CD14-positive monocyte (primary cell): ENCODE measurements around the gene LRRN3. TPM values are rescaled to one million over a fixed set of nuclear protein-coding genes. Genes with fewer than 3 reads are reported as not detected.
A peak's percentile ranks its signal among the peaks of the same experiment; 100 is the strongest.

ENCODE experiments used
- DNase-seq, 3 donors: peaks; one replicate each; pipeline ENCODE4 v3.0.0-alpha.2; 2011 to 2022
- H2AFZ ChIP-seq: 2 replicates; pipeline ENCODE4 v1.6.0; 2012; ENCODE audit warnings: mild to moderate bottlenecking, low read depth, low read length, inconsistent platforms; ENCODE audit not compliant: insufficient read depth, poor library complexity, severe bottlenecking
- H3K27ac ChIP-seq, 2 donors: 1 replicate in 1 of 2; 2 replicates in 1 of 2; pipeline ENCODE4 v1.5.1; 2012 to 2013; ENCODE audit warnings: low read length in 2 of 2, control low read depth in 1 of 2, inconsistent platforms in 1 of 2, low read depth in 1 of 2, mild to moderate bottlenecking in 1 of 2
- H3K27me3 ChIP-seq, 2 donors: one replicate each; pipeline versions ENCODE4 v1.6.0 to v1.6.1; 2011 to 2013; ENCODE audit warnings: low read length in 2 of 2; ENCODE audit not compliant: control insufficient read depth in 2 of 2, insufficient read depth in 2 of 2
- H3K36me3 ChIP-seq, 2 donors: replicated peaks in 1 of 2; 1 replicate in 1 of 2; 2 replicates in 1 of 2; pipeline versions ENCODE4 v1.5.1 to v1.6.1; 2012 to 2013; ENCODE audit warnings: low read length in 2 of 2, control low read depth in 1 of 2, inconsistent platforms in 1 of 2, mild to moderate bottlenecking in 1 of 2; ENCODE audit not compliant: insufficient read depth in 2 of 2, control insufficient read depth in 1 of 2
- H3K4me1 ChIP-seq, 2 donors: 1 replicate in 1 of 2; 2 replicates in 1 of 2; pipeline versions ENCODE4 v1.5.1 to v1.6.1; 2012 to 2013; ENCODE audit warnings: low read length in 2 of 2, control low read depth in 1 of 2, inconsistent platforms in 1 of 2, mild to moderate bottlenecking in 1 of 2, moderate library complexity in 1 of 2; ENCODE audit not compliant: insufficient read depth in 2 of 2, control insufficient read depth in 1 of 2
- H3K4me2 ChIP-seq: replicated peaks from 2 replicates; pipeline ENCODE3; 2012; ENCODE audit warnings: low read length, moderate library complexity, mild to moderate bottlenecking; ENCODE audit not compliant: poor library complexity, severe bottlenecking; ENCODE audit errors: extremely low read depth
- H3K4me3 ChIP-seq, 3 experiments: fragments of 200-600 bp in 1 of 3; sonication (generic) in 1 of 3; replicated peaks in 1 of 3; 1 replicate in 2 of 3; 2 replicates in 1 of 3; pipeline ENCODE4 v1.5.1; 2011 to 2013; ENCODE audit warnings: low read length in 3 of 3, mild to moderate bottlenecking in 3 of 3, control low read depth in 2 of 3, low read depth in 2 of 3, inconsistent platforms in 1 of 3, moderate library complexity in 1 of 3
- H3K79me2 ChIP-seq: 2 replicates; pipeline ENCODE4 v1.6.0; 2012; ENCODE audit warnings: mild to moderate bottlenecking, control low read depth, inconsistent platforms, low read length, moderate library complexity; ENCODE audit not compliant: insufficient read depth
- H3K9ac ChIP-seq: 2 replicates; pipeline ENCODE4 v1.6.0; 2017; ENCODE audit warnings: low read length, mild to moderate bottlenecking; ENCODE audit not compliant: insufficient read depth, poor library complexity, severe bottlenecking
- H3K9me3 ChIP-seq, 2 donors: replicated peaks in 1 of 2; 1 replicate in 1 of 2; 2 replicates in 1 of 2; pipeline versions ENCODE4 v1.5.1 to v1.6.1; 2012 to 2013; ENCODE audit warnings: low read length in 2 of 2, control low read depth in 1 of 2; ENCODE audit not compliant: control insufficient read depth in 1 of 2, insufficient read depth in 1 of 2
- H4K20me1 ChIP-seq: 2 replicates; pipeline ENCODE4 v1.6.0; 2012; ENCODE audit warnings: mild to moderate bottlenecking, low read length, control low read depth, moderate library complexity; ENCODE audit not compliant: insufficient read depth
- H3K27ac Mint-ChIP-seq, 7 donors: one replicate each; pipeline ENCODE4 v1.8.0; 2020; ENCODE audit warnings: mild to moderate bottlenecking in 7 of 7, mixed read lengths in 7 of 7, moderate library complexity in 6 of 7, inconsistent platforms in 2 of 7
- H3K27me3 Mint-ChIP-seq, 3 donors: one replicate each; pipeline ENCODE4 v1.8.0; 2021 to 2022; ENCODE audit warnings: low read depth in 3 of 3, mild to moderate bottlenecking in 3 of 3, mixed read lengths in 3 of 3, moderate library complexity in 3 of 3, inconsistent platforms in 1 of 3
- H3K36me3 Mint-ChIP-seq, 2 donors: one replicate each; pipeline ENCODE4 v1.8.0; 2020; ENCODE audit warnings: mixed read lengths in 2 of 2, inconsistent platforms in 1 of 2, mild to moderate bottlenecking in 1 of 2
- H3K4me1 Mint-ChIP-seq: one replicate; pipeline ENCODE4 v1.8.0; 2020; ENCODE audit warnings: mild to moderate bottlenecking, mixed read lengths
- H3K4me3 Mint-ChIP-seq, 2 donors: one replicate each; pipeline ENCODE4 v1.8.0; 2020; ENCODE audit warnings: mild to moderate bottlenecking in 2 of 2, mixed read lengths in 2 of 2, moderate library complexity in 1 of 2
- H3K9me3 Mint-ChIP-seq, 7 donors: one replicate each; pipeline ENCODE4 v1.8.0; 2020 to 2022; ENCODE audit warnings: mixed read lengths in 7 of 7, mild to moderate bottlenecking in 6 of 7, moderate library complexity in 6 of 7, inconsistent platforms in 2 of 7
- WGBS: methylation state at CpG from one replicate; pipeline ENCODE4 v1.1.5; 2013; ENCODE audit warnings: missing lambda C conversion rate; ENCODE audit not compliant: insufficient coverage; 5-methylcytosine and 5-hydroxymethylcytosine counted together
- intact Hi-C, 2 donors: fragments of 100-400 bp; cut with micrococcal nuclease; formaldehyde crosslinking; loops; one replicate each; pipeline versions ENCODE4 v1.15.0 to v1.15.1; 2023
- polyA plus RNA-seq, 3 donors: library from polyadenylated mRNA; depleted of rRNA in 1 of 3; unstranded in 2 of 3; stranded (reverse) in 1 of 3; fragments of 300-500 nt in 2 of 3; fragments of >200 nt in 1 of 3; fragmentation: Illumina TruSeq in 2 of 3; gene quantifications; 1 replicate in 2 of 3; 2 replicates in 1 of 3; pipeline ENCODE4 v1.2.3, GENCODE V29; 2012 to 2021
- TF ChIP-seq, protein P1 (sequence below): fragments of 200-600 bp; IDR thresholded peaks from one replicate; pipeline ENCODE4 v1.8.0; 2022; ENCODE audit warnings: antibody characterized with exemption, mild to moderate bottlenecking

The LRRN3 gene
- polyA plus RNA-seq, 3 donors: 0.12 to 0.22 TPM; not detected in 1

DNA sequence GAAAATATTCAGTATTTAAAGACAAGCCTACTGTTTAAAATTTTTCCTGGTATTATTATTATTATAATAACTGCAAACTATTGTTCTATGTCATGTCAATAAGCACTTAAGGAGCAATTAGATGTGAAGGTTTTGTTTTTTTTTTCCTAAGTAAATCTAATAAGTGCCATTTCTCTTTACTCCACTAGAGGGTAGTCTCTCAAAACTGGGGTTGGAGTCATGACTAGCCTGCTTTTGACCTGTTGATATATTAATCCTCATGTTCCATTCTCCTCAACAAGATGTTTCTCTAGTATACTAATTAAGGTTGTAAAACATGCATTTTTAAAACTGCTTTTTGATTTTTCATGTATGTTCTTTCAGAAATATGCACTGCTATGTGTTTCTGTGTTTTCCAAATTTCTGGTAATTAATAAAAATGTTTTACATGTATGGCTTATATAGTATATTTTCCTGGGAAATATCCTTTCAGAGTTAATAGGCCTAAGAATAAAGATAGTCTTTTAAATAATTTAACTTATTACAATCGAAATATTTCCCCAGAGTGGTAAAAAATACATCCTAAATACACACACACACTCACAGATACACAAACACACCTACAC lies 1.0 kb upstream of the LRRN3 start:
- Mint-ChIP-seq H3K27me3 (no peaks in the 10 kb centered on the region), H3K36me3 (no peaks in the 10 kb centered on the region), H3K27ac (no peak overlapping the region), H3K9me3 (peaks cover 0 to 3% (median 0%) of the 10 kb centered on the region in 7 donors), H3K4me1 (no peaks in the 10 kb centered on the region), H3K4me3 (no peak overlapping the region)
- WGBS: no CpG with 5 or more reads among the region's 1 CpG
- TF ChIP-seq, protein P1, sequence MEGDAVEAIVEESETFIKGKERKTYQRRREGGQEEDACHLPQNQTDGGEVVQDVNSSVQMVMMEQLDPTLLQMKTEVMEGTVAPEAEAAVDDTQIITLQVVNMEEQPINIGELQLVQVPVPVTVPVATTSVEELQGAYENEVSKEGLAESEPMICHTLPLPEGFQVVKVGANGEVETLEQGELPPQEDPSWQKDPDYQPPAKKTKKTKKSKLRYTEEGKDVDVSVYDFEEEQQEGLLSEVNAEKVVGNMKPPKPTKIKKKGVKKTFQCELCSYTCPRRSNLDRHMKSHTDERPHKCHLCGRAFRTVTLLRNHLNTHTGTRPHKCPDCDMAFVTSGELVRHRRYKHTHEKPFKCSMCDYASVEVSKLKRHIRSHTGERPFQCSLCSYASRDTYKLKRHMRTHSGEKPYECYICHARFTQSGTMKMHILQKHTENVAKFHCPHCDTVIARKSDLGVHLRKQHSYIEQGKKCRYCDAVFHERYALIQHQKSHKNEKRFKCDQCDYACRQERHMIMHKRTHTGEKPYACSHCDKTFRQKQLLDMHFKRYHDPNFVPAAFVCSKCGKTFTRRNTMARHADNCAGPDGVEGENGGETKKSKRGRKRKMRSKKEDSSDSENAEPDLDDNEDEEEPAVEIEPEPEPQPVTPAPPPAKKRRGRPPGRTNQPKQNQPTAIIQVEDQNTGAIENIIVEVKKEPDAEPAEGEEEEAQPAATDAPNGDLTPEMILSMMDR: peak; percentile 80
- H2AFZ ChIP-seq: no peak overlapping the region
- H3K79me2 ChIP-seq: no peaks in the 10 kb centered on the region
- peak in 2 of 3 donors; percentile 14 to 25 for DNase-seq
- H3K4me1 ChIP-seq: no peaks in the 10 kb centered on the region
- H3K27me3 ChIP-seq: no peaks in the 10 kb centered on the region
- H4K20me1 ChIP-seq: no peaks in the 10 kb centered on the region
- H3K9me3 ChIP-seq: no peaks in the 10 kb centered on the region
- H3K27ac ChIP-seq: no peak overlapping the region
- H3K9ac ChIP-seq: no peak overlapping the region
- intact Hi-C loops: no loop called here
- no peaks in the 10 kb centered on the region for H3K36me3 ChIP-seq
- no peak overlapping the region for H3K4me3 ChIP-seq
- no peak overlapping the region for H3K4me2 ChIP-seq

DNA sequence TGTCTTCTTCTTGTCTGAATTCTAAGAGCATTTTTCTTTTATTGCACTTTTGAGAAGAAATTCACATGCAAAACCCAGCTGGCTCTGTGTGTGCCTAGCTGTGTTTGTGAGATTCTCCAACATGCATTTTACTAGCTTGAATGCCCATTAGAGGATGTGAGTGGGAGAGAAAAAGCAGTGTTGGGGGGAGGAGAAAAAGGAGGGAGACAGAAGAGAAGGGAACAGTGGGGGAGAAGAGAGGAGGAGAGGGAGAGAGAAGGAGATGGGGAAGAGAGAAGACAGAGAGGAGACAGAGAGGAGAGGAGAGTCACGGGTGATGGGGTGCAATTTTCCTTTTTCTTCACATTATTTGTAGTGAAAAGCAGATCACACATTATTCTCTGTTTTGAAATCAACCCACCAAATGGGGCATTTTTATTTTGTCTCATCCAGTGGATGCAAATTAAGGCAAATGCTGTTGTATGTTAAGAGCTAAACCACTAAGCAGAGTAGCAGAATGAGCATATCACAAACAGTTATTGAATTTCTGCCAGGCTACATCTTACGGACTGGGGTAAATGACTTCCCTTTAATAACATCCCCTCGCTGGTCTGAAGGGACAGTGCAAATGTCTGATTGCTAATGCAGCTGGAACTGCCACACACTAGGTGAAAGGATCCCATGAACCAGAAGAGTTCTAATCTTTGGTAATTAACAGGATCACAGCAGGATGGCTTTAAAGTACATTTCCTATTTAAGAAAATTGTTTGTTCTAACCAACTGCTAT lies 849 bp downstream of the LRRN3 start:
- no peaks in the 10 kb centered on the region for H3K36me3 ChIP-seq
- TF ChIP-seq, protein P1: no peak
- H3K4me3 ChIP-seq: no peak overlapping the region
- no peaks in the 10 kb centered on the region for H4K20me1 ChIP-seq
- H3K27me3 ChIP-seq: no peaks in the 10 kb centered on the region
- H3K4me2 ChIP-seq: no peak overlapping the region
- H3K27ac ChIP-seq: no peak overlapping the region
- no peaks in the 10 kb centered on the region for H3K9me3 ChIP-seq
- no peak overlapping the region for H2AFZ ChIP-seq
- no peak overlapping the region for H3K27ac Mint-ChIP-seq
- no peak for DNase-seq
- H3K4me3 Mint-ChIP-seq: no peak overlapping the region
- H3K9ac ChIP-seq: no peak overlapping the region
- no CpG with 5 or more reads among the region's 3 CpGs for WGBS
- no peaks in the 10 kb centered on the region for H3K79me2 ChIP-seq
- intact Hi-C loops: no loop called here
- no peaks in the 10 kb centered on the region for H3K36me3 Mint-ChIP-seq
- no peaks in the 10 kb centered on the region for H3K9me3 Mint-ChIP-seq
- H3K4me1 ChIP-seq: no peaks in the 10 kb centered on the region
- H3K4me1 Mint-ChIP-seq: no peaks in the 10 kb centered on the region
- H3K27me3 Mint-ChIP-seq: no peaks in the 10 kb centered on the region
